HEK293 (cell line): ENCODE data around the gene KIF1A.

Source experiments
- CTCF ChIA-PET: fragments of 350-600 bp; formaldehyde crosslinking; extraction: SDS; loops from one replicate; lab custom pipeline; 2021; ENCODE audit warnings: antibody characterized with exemption; lab: Yijun Ruan, JAX
- POLR2A ChIA-PET: fragments of 300-600 bp; formaldehyde crosslinking; extraction: SDS; loops from one replicate; lab custom pipeline; 2020; ENCODE audit warnings: antibody characterized with exemption, inconsistent platforms; lab: Yijun Ruan, JAX
- H3K27ac ChIP-seq: fragments of 200-500 bp; sonication (Bioruptor generic); 2 replicates; pipeline ENCODE4 v1.5.1; 2014; ENCODE audit warnings: low read depth, low read length, control low read depth, inconsistent platforms; ENCODE audit errors: extremely low read depth
- H3K36me3 ChIP-seq, 2 experiments: fragments of 200-500 bp in 1 of 2; sonication (Bioruptor generic) in 1 of 2; 1 replicate in 1 of 2; 2 replicates in 1 of 2; pipeline ENCODE4 v1.5.1; 2014 to 2017; ENCODE audit warnings: inconsistent platforms in 2 of 2, low read length in 2 of 2; ENCODE audit not compliant: control insufficient read depth in 2 of 2, insufficient read depth in 1 of 2
- H3K4me1 ChIP-seq: fragments of 200-500 bp; sonication (Bioruptor generic); 2 replicates; pipeline ENCODE4 v1.5.1; 2014; ENCODE audit warnings: mild to moderate bottlenecking, low read length, inconsistent platforms; ENCODE audit not compliant: control insufficient read depth, insufficient read depth
- H3K4me3 ChIP-seq: 2 replicates; pipeline ENCODE4 v1.5.1; 2011; ENCODE audit warnings: low read depth, mild to moderate bottlenecking, control low read depth, low read length, moderate library complexity
- H3K9me3 ChIP-seq: fragments of 200-500 bp; sonication (Bioruptor generic); 2 replicates; pipeline ENCODE4 v1.5.1; 2014; ENCODE audit warnings: low read depth, low read length, inconsistent platforms; ENCODE audit not compliant: control insufficient read depth, insufficient read depth
- AEBP2 ChIP-seq: fragments of 450-650 bp; formaldehyde crosslinking; IDR thresholded peaks from 2 replicates; pipeline ENCODE4 v1.5.1; 2016; ENCODE audit warnings: missing biosample characterization, missing genetic modification characterization, borderline replicate concordance
- ATF2 ChIP-seq: fragments of 450-650 bp; formaldehyde crosslinking; IDR thresholded peaks from 2 replicates; pipeline ENCODE4 v1.5.1; 2016; ENCODE audit warnings: missing biosample characterization, missing genetic modification characterization, low read depth
- KLF17 ChIP-seq: fragments of 450-650 bp; formaldehyde crosslinking; IDR thresholded peaks from 2 replicates; pipeline ENCODE4 v1.5.1; 2016; ENCODE audit warnings: missing biosample characterization, missing genetic modification characterization
- KLF7 ChIP-seq: fragments of 450-650 bp; formaldehyde crosslinking; IDR thresholded peaks from 2 replicates; pipeline ENCODE4 v1.5.1; 2016; ENCODE audit warnings: missing biosample characterization, missing genetic modification characterization, borderline replicate concordance
- KLF8 ChIP-seq: fragments of 450-650 bp; formaldehyde crosslinking; IDR thresholded peaks from 2 replicates; pipeline ENCODE4 v1.5.1; 2016; ENCODE audit warnings: missing biosample characterization, missing genetic modification characterization
- PRDM4 ChIP-seq: fragments of 450-650 bp; formaldehyde crosslinking; IDR thresholded peaks from 2 replicates; pipeline ENCODE4 v1.5.1; 2017; ENCODE audit warnings: missing biosample characterization, missing genetic modification characterization
- ZFP41 ChIP-seq: fragments of 450-650 bp; formaldehyde crosslinking; IDR thresholded peaks from 2 replicates; pipeline ENCODE4 v1.5.1; 2016; ENCODE audit warnings: missing biosample characterization, missing genetic modification characterization, borderline replicate concordance
- ZNF10 ChIP-seq: fragments of 450-650 bp; formaldehyde crosslinking; IDR thresholded peaks from 2 replicates; pipeline ENCODE4 v1.5.1; 2017; ENCODE audit warnings: missing biosample characterization, missing genetic modification characterization
- ZNF146 ChIP-seq: fragments of 450-650 bp; formaldehyde crosslinking; IDR thresholded peaks from 2 replicates; pipeline ENCODE4 v1.5.1; 2016; ENCODE audit warnings: missing biosample characterization, missing genetic modification characterization
- ZNF155 ChIP-seq: fragments of 450-650 bp; formaldehyde crosslinking; IDR thresholded peaks from 2 replicates; pipeline ENCODE4 v1.5.1; 2016; ENCODE audit warnings: missing biosample characterization, missing genetic modification characterization
- ZNF184 ChIP-seq: fragments of 450-650 bp; IDR thresholded peaks from 2 replicates; pipeline ENCODE4 v1.5.1; 2018; ENCODE audit warnings: missing biosample characterization, mild to moderate bottlenecking, missing genetic modification characterization
- ZNF280C ChIP-seq: fragments of 450-650 bp; formaldehyde crosslinking; IDR thresholded peaks from 2 replicates; pipeline ENCODE4 v1.5.1; 2016; ENCODE audit warnings: missing biosample characterization, missing genetic modification characterization
- ZNF341 ChIP-seq: fragments of 450-650 bp; formaldehyde crosslinking; IDR thresholded peaks from 2 replicates; pipeline ENCODE4; 2016; ENCODE audit warnings: low read depth, missing biosample characterization, missing genetic modification characterization
- ZNF416 ChIP-seq: fragments of 450-650 bp; formaldehyde crosslinking; IDR thresholded peaks from 2 replicates; pipeline ENCODE4 v1.5.1; 2016; ENCODE audit warnings: missing biosample characterization, missing genetic modification characterization
- ZNF521 ChIP-seq: fragments of 450-650 bp; formaldehyde crosslinking; IDR thresholded peaks from 2 replicates; pipeline ENCODE4 v1.5.1; 2017; ENCODE audit warnings: missing biosample characterization, mild to moderate bottlenecking, missing genetic modification characterization
- ZNF571 ChIP-seq: fragments of 450-650 bp; formaldehyde crosslinking; IDR thresholded peaks from 2 replicates; pipeline ENCODE4 v1.5.0; 2017; ENCODE audit warnings: missing biosample characterization, missing genetic modification characterization
- ZNF670 ChIP-seq: fragments of 450-650 bp; formaldehyde crosslinking; IDR thresholded peaks from 2 replicates; pipeline ENCODE4 v1.5.1; 2016; ENCODE audit warnings: missing biosample characterization, missing genetic modification characterization, low read depth
- ZNF704 ChIP-seq: fragments of 450-650 bp; formaldehyde crosslinking; IDR thresholded peaks from 2 replicates; pipeline ENCODE4 v1.5.1; 2016; ENCODE audit warnings: missing biosample characterization, missing genetic modification characterization
- ZNF707 ChIP-seq: fragments of 450-650 bp; formaldehyde crosslinking; IDR thresholded peaks from 2 replicates; pipeline ENCODE4 v1.5.1; 2016; ENCODE audit warnings: missing biosample characterization, missing genetic modification characterization
- ZNF777 ChIP-seq: fragments of 450-650 bp; formaldehyde crosslinking; IDR thresholded peaks from 2 replicates; pipeline ENCODE4 v1.5.1; 2017; ENCODE audit warnings: missing biosample characterization, missing genetic modification characterization, borderline replicate concordance

Gene KIF1A

GRCh38 chr2:240718896-240719490 lies 101.0 kb downstream of the KIF1A start:
- peaks cover 0 to 13% of the 10 kb centered on the region in 2 experiments; a peak in 1 of 3 replicates for H3K36me3 ChIP-seq
- H3K4me1 ChIP-seq = no peaks in the 10 kb centered on the region
- H3K9me3 ChIP-seq = no peaks in the 10 kb centered on the region
- POLR2A ChIA-PET = no interaction called here
- no peak for TF ChIP-seq KLF17
- 0 out of 2 replicates have a peak, but pooled peaks have one; percentile 14 for TF ChIP-seq ZNF341
- no peak for TF ChIP-seq ZNF184 (tag by site-specific recombination)
- no peak for TF ChIP-seq ZFP41 (tag by site-specific recombination)
- no peak overlapping the region for H3K4me3 ChIP-seq
- no peak overlapping the region for H3K27ac ChIP-seq
- CTCF ChIA-PET = interaction anchor here (0.5 kb wide), 1 partner anchor 204 kb away, joined by 6 read pairs; no protein-coding TSS in a partner anchor

GRCh38 chr2:240717681-240718581 lies 102.1 kb downstream of the KIF1A start:
- H3K27ac ChIP-seq = no peak overlapping the region

GRCh38 chr2:240717181-240717641 lies 102.8 kb downstream of the KIF1A start:
- Histone ChIP-seq H3K36me3 (peaks cover 0 to 7% of the 10 kb centered on the region in 2 experiments; a peak in 1 of 3 replicates), H3K4me1 (no peaks in the 10 kb centered on the region), H3K27ac (no peak overlapping the region), H3K9me3 (no peaks in the 10 kb centered on the region), H3K4me3 (no peak overlapping the region)
- CTCF ChIA-PET = no interaction called here
- POLR2A ChIA-PET = no interaction called here
- TF ChIP-seq ZNF146 (tag by site-specific recombination) (no peak), ZNF571 (no peak), ZNF521 (no peak), PRDM4 (tag by site-specific recombination) (no peak), ZNF10 (tag by site-specific recombination) (no peak), ZNF777 (tag by site-specific recombination) (no peak), KLF8 (no peak), ZNF704 (tag by site-specific recombination) (no peak), ATF2 (tag by site-specific recombination) (no peak), ZNF707 (no peak), ZNF416 (tag by site-specific recombination) (no peak), AEBP2 (no peak), ZNF280C (tag by site-specific recombination) (no peak), KLF7 (tag by site-specific recombination) (no peak), ZNF670 (tag by site-specific recombination) (no peak)

More at GRCh38 chr2:240717681-240718581, 102.1 kb downstream of the KIF1A start:
- H3K4me1 ChIP-seq = no peaks in the 10 kb centered on the region
- ChIA-PET CTCF (no interaction called here), POLR2A (no interaction called here)
- H3K4me3 ChIP-seq = no peak overlapping the region
- peaks cover 0 to 9% of the 10 kb centered on the region in 2 experiments; a peak in 1 of 3 replicates for H3K36me3 ChIP-seq
- no peak for TF ChIP-seq ZNF155 (tag by site-specific recombination)
- no peaks in the 10 kb centered on the region for H3K9me3 ChIP-seq
